K562 (cell line): Measurements from ENCODE around the gene SELENOO. TPM values are rescaled to one million over a fixed set of nuclear protein-coding genes. Genes with fewer than 3 reads are reported as not detected.

Experiments used
- ATAC-seq: fragments of 200-7000 bp; cut with Tn5 transposase; 3 replicates; pipeline ENCODE4 v1.9.1; 2020; ENCODE audit warnings: moderate library complexity
- BruUV-seq: library from RNA; stranded (reverse); fragments of 400-500 nt; replicated peaks from 2 replicates; lab custom pipeline; 2021; lab: Mats Ljungman, UMichigan
- CTCF ChIA-PET: fragments of 300-600 bp; formaldehyde crosslinking; extraction: SDS; loops from one replicate; lab custom pipeline; 2021; ENCODE audit warnings: low intra/inter-chr PET ratio; lab: Yijun Ruan, JAX
- POLR2A ChIA-PET: fragments of 300-600, 350-650 bp; sonication (Branson Sonifier 250); formaldehyde crosslinking; extraction: SDS; loops from one replicate; lab custom pipeline; 2021; ENCODE audit warnings: antibody characterized with exemption, inconsistent platforms; lab: Yijun Ruan, JAX
- DNase-seq, 4 experiments: peaks; one replicate each; pipeline versions ENCODE4 v3.0.0 to v3.0.0-alpha.2; 2011 to 2018; ENCODE audit warnings: low spot score in 3 of 4, mixed read lengths in 3 of 4; ENCODE audit errors: extremely low read depth in 1 of 4
- FAIRE-seq: peaks from 2 replicates; lab custom pipeline; 2011; peaks lifted over from hg19 to GRCh38; lab: Jason Lieb, UNC
- H2AFZ ChIP-seq: 2 replicates; pipeline ENCODE4 v1.6.0; 2011; ENCODE audit warnings: low read depth, low read length, control low read depth, inconsistent platforms
- H3K27ac ChIP-seq: fragments of 200-600 bp; 3 replicates; pipeline ENCODE4 v1.8.0; 2011; ENCODE audit warnings: low read depth, mild to moderate bottlenecking, control low read depth, inconsistent platforms, low read length, moderate library complexity, mixed read lengths; ENCODE audit errors: extremely low read depth
- H3K27me3 ChIP-seq, 2 experiments: fragments of 300-600 bp in 1 of 2; 2 replicates in 1 of 2; 3 replicates in 1 of 2; pipeline versions ENCODE4 v1.6.0 to v1.8.0; 2011; ENCODE audit warnings: inconsistent platforms in 2 of 2, low read length in 2 of 2, mild to moderate bottlenecking in 1 of 2, mixed read lengths in 1 of 2, moderate library complexity in 1 of 2; ENCODE audit not compliant: control insufficient read depth in 2 of 2, insufficient read depth in 2 of 2
- H3K36me3 ChIP-seq: fragments of 300-600 bp; 3 replicates; pipeline ENCODE4 v1.8.0; 2011; ENCODE audit warnings: mild to moderate bottlenecking, low read length, inconsistent platforms; ENCODE audit not compliant: control insufficient read depth, insufficient read depth
- H3K4me1 ChIP-seq, 2 experiments: fragments of 200-600 bp in 1 of 2; replicated peaks in 1 of 2; 2 replicates in 1 of 2; 3 replicates in 1 of 2; pipeline versions ENCODE4 v1.5.1 to v1.8.0; 2011; ENCODE audit warnings: inconsistent platforms in 2 of 2, low read length in 2 of 2, mild to moderate bottlenecking in 1 of 2, mixed read lengths in 1 of 2, moderate library complexity in 1 of 2; ENCODE audit not compliant: control insufficient read depth in 2 of 2, insufficient read depth in 2 of 2
- H3K4me2 ChIP-seq: 2 replicates; pipeline ENCODE4 v1.6.1; 2011; ENCODE audit warnings: low read length, control low read depth, inconsistent platforms, mixed read lengths; ENCODE audit not compliant: insufficient read depth
- H3K4me3 ChIP-seq: fragments of 200-600 bp; sonication (generic), shearing (Covaris generic); 2 replicates; pipeline ENCODE4 v1.5.1; 2016; ENCODE audit warnings: control low read depth, inconsistent platforms
- H3K79me2 ChIP-seq: fragments of 200-600 bp; 3 replicates; pipeline ENCODE4 v1.8.0; 2011; ENCODE audit warnings: low read length, inconsistent platforms; ENCODE audit not compliant: control insufficient read depth, insufficient read depth
- H3K9ac ChIP-seq, 2 experiments: 2 replicates each; pipeline versions ENCODE4 v1.6.0 to v1.6.1; 2011; ENCODE audit warnings: low read depth in 2 of 2, low read length in 2 of 2, control low read depth in 1 of 2, inconsistent platforms in 1 of 2, mild to moderate bottlenecking in 1 of 2, mixed read lengths in 1 of 2; ENCODE audit not compliant: insufficient read depth in 1 of 2
- H3K9me1 ChIP-seq: one replicate; pipeline ENCODE4 v1.6.0; 2011; ENCODE audit warnings: inconsistent platforms, mild to moderate bottlenecking, low read length, moderate library complexity; ENCODE audit not compliant: control insufficient read depth, insufficient read depth
- H3K9me3 ChIP-seq: replicated peaks from 2 replicates; pipeline ENCODE4 v1.5.1; 2011; ENCODE audit warnings: low read depth, low read length, inconsistent platforms; ENCODE audit not compliant: control insufficient read depth, insufficient read depth
- H4K20me1 ChIP-seq: replicated peaks from 2 replicates; pipeline ENCODE4 v1.6.1; 2011; ENCODE audit warnings: low read length, inconsistent platforms, mixed read lengths; ENCODE audit not compliant: control insufficient read depth, insufficient read depth
- E4F1 ChIP-seq: fragments of 250-450 bp; sonication (Bioruptor Pico); IDR thresholded peaks from 2 replicates; pipeline ENCODE4 v1.5.0; 2021; ENCODE audit warnings: mild to moderate bottlenecking, borderline replicate concordance
- HNRNPH1 ChIP-seq: fragments of 200-400 bp; formaldehyde crosslinking; optimal IDR thresholded peaks from 2 replicates; pipeline ENCODE3; 2017; ENCODE audit warnings: low read depth, mild to moderate bottlenecking, low read length, moderate library complexity
- PHB2 ChIP-seq: fragments of 450-650 bp; IDR thresholded peaks from 2 replicates; pipeline ENCODE4 v1.6.1; 2017; ENCODE audit warnings: low read depth
- POLR2A ChIP-seq: fragments of 450-650 bp; conservative IDR thresholded peaks from 2 replicates; pipeline ENCODE4 v1.6.1; 2016
- RBFOX2 ChIP-seq: fragments of 200-400 bp; formaldehyde crosslinking; IDR thresholded peaks from 2 replicates; pipeline ENCODE4 v1.6.1; 2017; ENCODE audit warnings: low read depth, mild to moderate bottlenecking, low read length, moderate library complexity
- SIX5 ChIP-seq, 2 experiments: IDR thresholded peaks; 2 replicates each; pipeline ENCODE4 v1.6.1; 2011; ENCODE audit warnings: low read length in 2 of 2, borderline replicate concordance in 1 of 2, low read depth in 1 of 2, mild to moderate bottlenecking in 1 of 2, moderate library complexity in 1 of 2; ENCODE audit not compliant: insufficient read depth in 1 of 2
- TAL1 ChIP-seq: fragments of 450-650 bp; IDR thresholded peaks from 2 replicates; pipeline ENCODE4 v1.6.1; 2016; ENCODE audit warnings: mild to moderate bottlenecking
- THRAP3 ChIP-seq: fragments of 450-650 bp; IDR thresholded peaks from 2 replicates; pipeline ENCODE4 v1.6.1; 2016; ENCODE audit warnings: mild to moderate bottlenecking, inconsistent platforms, borderline replicate concordance
- ZFX ChIP-seq: sonication (generic); formaldehyde crosslinking; IDR thresholded peaks from 2 replicates; pipeline ENCODE4 v1.8.0; 2022; ENCODE audit warnings: mild to moderate bottlenecking, missing genetic modification reagents, moderate library complexity
- ZNF449 ChIP-seq: fragments of 250-450 bp; sonication (Bioruptor Pico); IDR thresholded peaks from 2 replicates; pipeline ENCODE4 v1.8.0; 2022; ENCODE audit warnings: moderate library complexity, mild to moderate bottlenecking, inconsistent platforms
- ZNF551 ChIP-seq: fragments of 250-450 bp; sonication (Bioruptor Pico); IDR thresholded peaks from 2 replicates; pipeline ENCODE4 v1.5.0; 2021; ENCODE audit warnings: mild to moderate bottlenecking, moderate library complexity
- WGBS: fragments of 100-300 bp; shearing (Covaris generic); methylation state at CpG from one replicate; pipeline ENCODE4 v1.1.6; 2016; ENCODE audit warnings: low coverage, mixed read lengths; ENCODE audit not compliant: insufficient coverage; ENCODE audit errors: missing lambda C conversion rate; 5-methylcytosine and 5-hydroxymethylcytosine counted together
- in situ Hi-C: fragments of 300-500 bp; cut with MboI; formaldehyde crosslinking; loops from 4 replicates; pipeline ENCODE4 v1.15.0; 2018; ENCODE audit warnings: inconsistent platforms, mixed read lengths
- intact Hi-C: fragments of 100-400 bp; cut with micrococcal nuclease; formaldehyde crosslinking; loops from 2 replicates; pipeline ENCODE4 v1.14.2; 2022
- polyA plus RNA-seq, 8 experiments: library from polyadenylated mRNA; depleted of rRNA in 4 of 8; stranded (reverse) in 5 of 8; unstranded in 3 of 8; fragments of >200 nt; fragmentation: Nextera tagmentation in 2 of 8; fragmentation: Illumina TruSeq in 1 of 8; extraction: Ambion mirVana in 2 of 8; extraction: Trizol in 1 of 8; gene quantifications; 2 replicates each; pipeline versions ENCODE4 v1.2.1 to v1.2.3, GENCODE V29; 2011 to 2014; ENCODE audit warnings: inconsistent platforms in 1 of 8, missing spikeins in 1 of 8
- total RNA-seq, 7 experiments: library from RNA; depleted of rRNA in 6 of 7; stranded (reverse); fragments of >200 nt in 6 of 7; fragmentation: Illumina TruSeq in 2 of 7; extraction: Trizol in 2 of 7; gene quantifications; 2 replicates each; pipeline versions ENCODE4 v1.2.1 to v1.2.3, GENCODE V29; 2011 to 2021; ENCODE audit warnings: low replicate concordance in 1 of 7

SELENOO gene
- total and polyA plus RNA-seq, 9 of the 15 experiments (the other 6 are each of a cell fraction or from before 2014, with no cell fraction given): 0.37 to 24.9 (median 8.3) TPM

GRCh38 chr22:50259302-50259701 lies 58.5 kb downstream of the SELENOO start:
- H3K36me3 ChIP-seq: peaks cover 44% of the 10 kb centered on the region; the same call in 1 of the 3 replicates
- H3K9me1 ChIP-seq: no peaks in the 10 kb centered on the region
- H3K27ac ChIP-seq: no peak overlapping the region
- POLR2A ChIA-PET: interaction anchor here (1.0 kb wide), 1 partner anchor 13 kb away, joined by 3 read pairs; no protein-coding TSS in a partner anchor
- ATAC-seq (no peak), FAIRE-seq (no peak)
- no peak overlapping the region for H2AFZ ChIP-seq
- H3K79me2 ChIP-seq: peaks cover 27% of the 10 kb centered on the region
- no CpG with 5 or more reads among the region's 15 CpGs for WGBS
- no peak overlapping the region for H3K4me2 ChIP-seq
- BruUV-seq: no TSS peak
- no peaks in the 10 kb centered on the region for H3K9me3 ChIP-seq
- H3K4me1 ChIP-seq: peaks cover 15 to 90% of the 10 kb centered on the region in 2 experiments; a peak in 4 of 5 replicates
- intact Hi-C loops: no loop called here
- H3K27me3 ChIP-seq: no peaks in the 10 kb centered on the region
- peak overlapping the region in 1 of 2 experiments; percentile 78; a peak in 2 of 4 replicates for H3K9ac ChIP-seq
- TF ChIP-seq RBFOX2: 0 out of 2 replicates have a peak, but pooled peaks have one; percentile 12
- TF ChIP-seq TAL1: no peak
- TF ChIP-seq HNRNPH1: no peak
- TF ChIP-seq, all 486 proteins: peak for 1
- CTCF ChIA-PET: no interaction called here
- no peak for DNase-seq
- H4K20me1 ChIP-seq: no peaks in the 10 kb centered on the region
- in situ Hi-C loops: no loop called here
- no peak overlapping the region for H3K4me3 ChIP-seq

GRCh38 chr22:50260434-50260800 lies 59.6 kb downstream of the SELENOO start:
- Histone ChIP-seq H3K27ac (peak overlapping the region; percentile 76), H3K9me1 (no peaks in the 10 kb centered on the region), H3K4me2 (peak overlapping the region; percentile 79), H3K9me3 (no peaks in the 10 kb centered on the region), H3K9ac (peak overlapping the region; percentile 72 to 95), H3K79me2 (peaks cover 27% of the 10 kb centered on the region), H4K20me1 (no peaks in the 10 kb centered on the region), H3K36me3 (peaks cover 38% of the 10 kb centered on the region; the same call in 1 of the 3 replicates), H2AFZ (0 out of 2 replicates have a peak overlapping the region, but pooled peaks have one; percentile 4), H3K4me3 (peak overlapping the region; percentile 64), H3K4me1 (peaks cover 15 to 90% of the 10 kb centered on the region in 2 experiments; a peak in 4 of 5 replicates), H3K27me3 (no peaks in the 10 kb centered on the region)
- intact Hi-C loops: no loop called here
- ChIA-PET POLR2A (no interaction called here), CTCF (no interaction called here)
- WGBS: 11% methylated on average over 3 of the region's 11 CpGs
- FAIRE-seq (no peak), ATAC-seq (peak; percentile 11), DNase-seq (peak in 1 of 4 experiments; percentile 25)
- no TSS peak for BruUV-seq
- in situ Hi-C loops: no loop called here
- no peak for TF ChIP-seq PHB2
- TF ChIP-seq E4F1 (CRISPR knock-in tag): no peak
- TF ChIP-seq ZNF449 (CRISPR knock-in tag): no peak
- no peak for TF ChIP-seq ZFX (CRISPR knock-in tag)
- TF ChIP-seq SIX5 (IDR thresholded peaks at IDR 0.05; ENCODE audit: borderline replicate concordance in 1 of 2, insufficient read depth in 1 of 2, low read depth in 1 of 2, low read length in 2 of 2): no peak
- TF ChIP-seq POLR2A: 0 out of 2 replicates have a peak, but pooled peaks have one; percentile 8
- TF ChIP-seq THRAP3: no peak
- TF ChIP-seq ZNF551 (CRISPR knock-in tag): no peak
